Measurements from ENCODE around the gene ZNF280B. TPM values are rescaled to one million over a fixed set of nuclear protein-coding genes. Genes with fewer than 3 reads are reported as not detected.

The ZNF280B gene
- polyA plus RNA-seq, 3 donors: 0.04 TPM; not detected in 2

- no peaks in the 10 kb centered on the region for H4K20me1 ChIP-seq (ENCODE audit: insufficient read depth, low read length)
- H3K79me2 ChIP-seq (ENCODE audit: insufficient read depth, low read length): no peaks in the 10 kb centered on the region
- H3K27me3 ChIP-seq (ENCODE audit: control insufficient read depth in 2 of 2, insufficient read depth in 2 of 2, low read length in 2 of 2): no peaks in the 10 kb centered on the region
- H3K36me3 ChIP-seq (replicated peaks in 1 of 2; ENCODE audit: control insufficient read depth in 1 of 2, insufficient read depth in 2 of 2, low read length in 2 of 2): no peaks in the 10 kb centered on the region
- Mint-ChIP-seq H3K4me3 (no peak overlapping the region), H3K4me1 (peaks cover 30% of the 10 kb centered on the region), H3K36me3 (no peaks in the 10 kb centered on the region), H3K27ac (peak overlapping the region in 1 of 7 donors; percentile 23), H3K27me3 (ENCODE audit: low read depth in 3 of 3) (peaks cover 0 to 2% (median 0%) of the 10 kb centered on the region in 3 donors), H3K9me3 (peaks cover 0 to 3% (median 0%) of the 10 kb centered on the region in 7 donors)
- H3K27ac ChIP-seq (ENCODE audit: low read depth in 1 of 2, low read length in 2 of 2): no peak overlapping the region
- TF ChIP-seq CTCF (IDR thresholded peaks at IDR 0.05): no peak
- H3K4me2 ChIP-seq (replicated peaks; ENCODE audit: extremely low read depth, low read length, poor library complexity, severe bottlenecking): no peak overlapping the region
- DNase-seq: no peak
- no peak overlapping the region for H3K4me3 ChIP-seq (replicated peaks in 1 of 3; ENCODE audit: low read depth in 2 of 3, low read length in 3 of 3)
- no peak overlapping the region for H2AFZ ChIP-seq (ENCODE audit: insufficient read depth, low read depth, low read length, poor library complexity, severe bottlenecking)
- WGBS (ENCODE audit: insufficient coverage): 100% methylated on average over 2 of the region's 2 CpGs
- intact Hi-C loops (cut with micrococcal nuclease): no loop called here
- H3K9ac ChIP-seq (ENCODE audit: insufficient read depth, low read length, poor library complexity, severe bottlenecking): no peak overlapping the region
- peaks cover 29 to 31% of the 10 kb centered on the region in 2 donors for H3K4me1 ChIP-seq (ENCODE audit: control insufficient read depth in 1 of 2, insufficient read depth in 2 of 2, low read length in 2 of 2)
- H3K9me3 ChIP-seq (replicated peaks in 1 of 2; ENCODE audit: control insufficient read depth in 1 of 2, insufficient read depth in 1 of 2, low read length in 2 of 2): no peaks in the 10 kb centered on the region
Observed at GRCh38 chr22:22545084-22545483, 36.5 kb upstream of the ZNF280B start.

- Mint-ChIP-seq H3K27ac (no peak overlapping the region), H3K36me3 (no peaks in the 10 kb centered on the region), H3K4me1 (no peaks in the 10 kb centered on the region), H3K4me3 (peak overlapping the region in 1 of 2 donors; percentile 37), H3K27me3 (ENCODE audit: low read depth in 3 of 3) (peaks cover 0 to 2% (median 2%) of the 10 kb centered on the region in 3 donors), H3K9me3 (peaks cover 0 to 3% (median 0%) of the 10 kb centered on the region in 7 donors)
- Histone ChIP-seq H3K36me3 (replicated peaks in 1 of 2; ENCODE audit: control insufficient read depth in 1 of 2, insufficient read depth in 2 of 2, low read length in 2 of 2) (no peaks in the 10 kb centered on the region), H3K27ac (ENCODE audit: low read depth in 1 of 2, low read length in 2 of 2) (no peak overlapping the region), H3K4me3 (replicated peaks in 1 of 3; ENCODE audit: low read depth in 2 of 3, low read length in 3 of 3) (no peak overlapping the region), H3K4me1 (ENCODE audit: control insufficient read depth in 1 of 2, insufficient read depth in 2 of 2, low read length in 2 of 2) (no peaks in the 10 kb centered on the region), H3K9me3 (replicated peaks in 1 of 2; ENCODE audit: control insufficient read depth in 1 of 2, insufficient read depth in 1 of 2, low read length in 2 of 2) (no peaks in the 10 kb centered on the region), H3K27me3 (ENCODE audit: control insufficient read depth in 2 of 2, insufficient read depth in 2 of 2, low read length in 2 of 2) (no peaks in the 10 kb centered on the region), H4K20me1 (ENCODE audit: insufficient read depth, low read length) (no peaks in the 10 kb centered on the region), H3K9ac (ENCODE audit: insufficient read depth, low read length, poor library complexity, severe bottlenecking) (no peak overlapping the region), H2AFZ (ENCODE audit: insufficient read depth, low read depth, low read length, poor library complexity, severe bottlenecking) (no peak overlapping the region), H3K79me2 (ENCODE audit: insufficient read depth, low read length) (no peaks in the 10 kb centered on the region), H3K4me2 (replicated peaks; ENCODE audit: extremely low read depth, low read length, poor library complexity, severe bottlenecking) (no peak overlapping the region)
- WGBS (ENCODE audit: insufficient coverage): 94% methylated on average over 3 of the region's 7 CpGs
- DNase-seq: no peak
- intact Hi-C loops (cut with micrococcal nuclease): no loop called here
- TF ChIP-seq CTCF (IDR thresholded peaks at IDR 0.05): no peak
Observed at GRCh38 chr22:22538226-22538989, 29.9 kb upstream of the ZNF280B start.

Measured in CD14-positive monocyte (primary cell).